PC-9 (cell line): Measurements from ENCODE around the gene PROB1. TPM values are rescaled to one million over a fixed set of nuclear protein-coding genes. Genes with fewer than 3 reads are reported as not detected.

Experiments
- BruUV-seq: library from RNA; stranded (reverse); fragments of 400-500 nt; replicated peaks from 2 replicates; lab custom pipeline; 2021; lab: Mats Ljungman, UMichigan
- CTCF ChIA-PET: fragments of 300-600 bp; sonication (Branson Sonifier 250); formaldehyde crosslinking; loops from one replicate; lab custom pipeline; 2022; ENCODE audit warnings: antibody characterized with exemption; lab: Charles Lee
- POLR2A ChIA-PET: fragments of 300-600 bp; sonication (Branson Sonifier 250); formaldehyde crosslinking; loops from one replicate; lab custom pipeline; 2022; ENCODE audit warnings: antibody characterized with exemption; ENCODE audit not compliant: unreplicated experiment; lab: Charles Lee
- DNase-seq, 2 experiments: peaks; one replicate each; pipeline versions ENCODE4 v3.0.0 to v3.0.0-alpha.2; 2015 to 2022; ENCODE audit warnings: mixed read lengths in 1 of 2
- H2AFZ ChIP-seq: fragments of 200-600 bp; sonication (generic); 2 replicates; pipeline ENCODE4 v1.8.1; 2017; ENCODE audit warnings: antibody characterized with exemption
- H3F3A ChIP-seq: fragments of 200-600 bp; sonication (generic); 2 replicates; pipeline ENCODE4 v1.8.1; 2017; ENCODE audit warnings: antibody characterized with exemption, mild to moderate bottlenecking, low read depth; ENCODE audit not compliant: insufficient read depth
- H3K27ac ChIP-seq: fragments of 200-600 bp; sonication (generic); 2 replicates; pipeline ENCODE4 v1.6.1; 2016; ENCODE audit warnings: mixed run types
- H3K27me3 ChIP-seq: fragments of 200-600 bp; sonication (generic); 2 replicates; pipeline ENCODE4 v1.6.1; 2016; ENCODE audit warnings: low read depth, mixed run types; ENCODE audit not compliant: insufficient read depth
- H3K36me3 ChIP-seq: fragments of 200-600 bp; sonication (generic); 2 replicates; pipeline ENCODE4 v1.6.1; 2016; ENCODE audit warnings: low read depth, mixed run types
- H3K4me1 ChIP-seq: fragments of 200-600 bp; sonication (generic); replicated peaks from 2 replicates; pipeline ENCODE4 v1.6.1; 2016; ENCODE audit warnings: mixed run types; ENCODE audit not compliant: insufficient read depth
- H3K4me2 ChIP-seq: fragments of 200-600 bp; sonication (generic); 2 replicates; pipeline ENCODE4 v1.6.1; 2017; ENCODE audit warnings: mixed run types
- H3K4me3 ChIP-seq: fragments of 200-600 bp; sonication (generic); 2 replicates; pipeline ENCODE4 v1.6.1; 2016; ENCODE audit warnings: mixed run types
- H3K79me2 ChIP-seq: fragments of 200-600 bp; sonication (generic); 2 replicates; pipeline ENCODE4 v1.6.1; 2017; ENCODE audit warnings: low read depth, mixed run types
- H3K9me2 ChIP-seq: fragments of 200-600 bp; sonication (generic); 2 replicates; pipeline ENCODE4 v1.8.1; 2017; ENCODE audit warnings: mild to moderate bottlenecking; ENCODE audit not compliant: insufficient read depth
- H3K9me3 ChIP-seq: fragments of 200-600 bp; sonication (generic); 2 replicates; pipeline ENCODE4 v1.8.1; 2016; ENCODE audit warnings: low read depth; ENCODE audit not compliant: insufficient read depth
- H4K20me1 ChIP-seq: fragments of 200-600 bp; sonication (generic); 2 replicates; pipeline ENCODE4 v1.8.1; 2017; ENCODE audit not compliant: insufficient read depth
- EZH2 ChIP-seq: fragments of 200-600 bp; sonication (generic); IDR thresholded peaks from 2 replicates; pipeline ENCODE4 v1.8.0; 2017; ENCODE audit warnings: antibody characterized with exemption, low read depth
- intact Hi-C: fragments of 100-400 bp; cut with micrococcal nuclease; formaldehyde crosslinking; loops from one replicate; pipeline ENCODE4 v1.10.0; 2022; ENCODE audit not compliant: unreplicated experiment
- total RNA-seq: library from RNA; stranded (reverse); gene quantifications from 2 replicates; pipeline ENCODE4 v1.2.3, GENCODE V29; 2021
- TF ChIP-seq, protein P1 (sequence below): fragments of 200-600 bp; sonication (generic); conservative IDR thresholded peaks from 2 replicates; pipeline ENCODE4 v1.6.1; 2017; ENCODE audit warnings: mixed run types, antibody characterized with exemption, mild to moderate bottlenecking, moderate library complexity

The PROB1 gene
- total RNA-seq, 1 experiment from 2014 or later: 2.9 TPM

GRCh38 chr5:139401546-139401945 is 6.6 kb upstream of the PROB1 start:
- POLR2A ChIA-PET: no interaction called here
- Histone ChIP-seq H3K9me2 (no peaks in the 10 kb centered on the region), H3K27ac (no peak overlapping the region), H3K79me2 (no peaks in the 10 kb centered on the region), H4K20me1 (no peaks in the 10 kb centered on the region), H3F3A (peaks cover 8% of the 10 kb centered on the region; the same call in 1 of the 2 replicates), H3K4me1 (peaks cover 15% of the 10 kb centered on the region), H3K27me3 (no peaks in the 10 kb centered on the region), H3K4me3 (no peak overlapping the region), H3K4me2 (no peak overlapping the region), H3K9me3 (no peaks in the 10 kb centered on the region), H2AFZ (no peak overlapping the region), H3K36me3 (no peaks in the 10 kb centered on the region)
- intact Hi-C loops: no loop called here
- no peak for TF ChIP-seq EZH2
- no TSS peak for BruUV-seq
- DNase-seq: no peak
- CTCF ChIA-PET: interaction anchor here (0.6 kb wide), 1 partner anchor 113 kb away, joined by 4 read pairs; no protein-coding TSS in a partner anchor

- peaks cover 14% of the 10 kb centered on the region; the same call in 1 of the 2 replicates for H3F3A ChIP-seq
- H3K9me3 ChIP-seq: no peaks in the 10 kb centered on the region
- CTCF ChIA-PET: no interaction called here
- POLR2A ChIA-PET: no interaction called here
- H3K9me2 ChIP-seq: no peaks in the 10 kb centered on the region
- H3K27ac ChIP-seq: no peak overlapping the region
- H3K4me1 ChIP-seq: peaks cover 26% of the 10 kb centered on the region
- H3K4me3 ChIP-seq: no peak overlapping the region
- H3K79me2 ChIP-seq: no peaks in the 10 kb centered on the region
- H3K27me3 ChIP-seq: no peaks in the 10 kb centered on the region
- no peaks in the 10 kb centered on the region for H3K36me3 ChIP-seq
- intact Hi-C loops: no loop called here
- TF ChIP-seq, protein P1, sequence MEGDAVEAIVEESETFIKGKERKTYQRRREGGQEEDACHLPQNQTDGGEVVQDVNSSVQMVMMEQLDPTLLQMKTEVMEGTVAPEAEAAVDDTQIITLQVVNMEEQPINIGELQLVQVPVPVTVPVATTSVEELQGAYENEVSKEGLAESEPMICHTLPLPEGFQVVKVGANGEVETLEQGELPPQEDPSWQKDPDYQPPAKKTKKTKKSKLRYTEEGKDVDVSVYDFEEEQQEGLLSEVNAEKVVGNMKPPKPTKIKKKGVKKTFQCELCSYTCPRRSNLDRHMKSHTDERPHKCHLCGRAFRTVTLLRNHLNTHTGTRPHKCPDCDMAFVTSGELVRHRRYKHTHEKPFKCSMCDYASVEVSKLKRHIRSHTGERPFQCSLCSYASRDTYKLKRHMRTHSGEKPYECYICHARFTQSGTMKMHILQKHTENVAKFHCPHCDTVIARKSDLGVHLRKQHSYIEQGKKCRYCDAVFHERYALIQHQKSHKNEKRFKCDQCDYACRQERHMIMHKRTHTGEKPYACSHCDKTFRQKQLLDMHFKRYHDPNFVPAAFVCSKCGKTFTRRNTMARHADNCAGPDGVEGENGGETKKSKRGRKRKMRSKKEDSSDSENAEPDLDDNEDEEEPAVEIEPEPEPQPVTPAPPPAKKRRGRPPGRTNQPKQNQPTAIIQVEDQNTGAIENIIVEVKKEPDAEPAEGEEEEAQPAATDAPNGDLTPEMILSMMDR: no peak
- TF ChIP-seq EZH2: no peak
- no TSS peak for BruUV-seq
- no peaks in the 10 kb centered on the region for H4K20me1 ChIP-seq
- no peak for DNase-seq
- H3K4me2 ChIP-seq: no peak overlapping the region
- no peak overlapping the region for H2AFZ ChIP-seq
Observed at GRCh38 chr5:139399501-139400121, 4.7 kb upstream of the PROB1 start.

DNA sequence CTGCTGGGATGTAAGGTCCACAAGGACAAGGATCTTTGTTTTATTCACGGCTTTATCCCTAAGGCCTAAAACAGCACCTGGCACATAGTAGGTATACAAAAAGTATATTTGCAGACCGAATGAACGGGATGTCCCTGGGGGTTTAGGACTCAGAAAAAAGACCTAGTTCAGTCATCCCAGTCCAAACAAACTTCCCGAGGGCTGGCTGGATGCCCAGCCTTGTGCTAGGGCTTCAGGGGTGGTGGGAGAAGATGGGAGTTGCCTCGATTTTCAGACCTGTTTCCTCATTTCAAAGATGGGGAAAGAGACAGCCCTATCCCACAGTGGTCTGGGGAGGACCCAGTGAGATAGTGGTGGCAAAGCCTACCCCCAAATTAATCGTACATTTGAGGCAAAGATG is 3.0 kb upstream of the PROB1 start:
- ChIA-PET POLR2A (no interaction called here), CTCF (no interaction called here)
- peaks cover 16% of the 10 kb centered on the region for H3K4me1 ChIP-seq
- no peaks in the 10 kb centered on the region for H3K36me3 ChIP-seq
- H3F3A ChIP-seq: peaks cover 9% of the 10 kb centered on the region; the same call in 1 of the 2 replicates
- no peaks in the 10 kb centered on the region for H3K27me3 ChIP-seq
- no peaks in the 10 kb centered on the region for H4K20me1 ChIP-seq
- TF ChIP-seq, protein P1: no peak
- TF ChIP-seq EZH2: no peak
- H3K9me2 ChIP-seq: no peaks in the 10 kb centered on the region
- no peak for DNase-seq
- no peak overlapping the region for H3K4me3 ChIP-seq
- no peaks in the 10 kb centered on the region for H3K9me3 ChIP-seq
- no peaks in the 10 kb centered on the region for H3K79me2 ChIP-seq
- no TSS peak for BruUV-seq
- no peak overlapping the region for H2AFZ ChIP-seq
- intact Hi-C loops: no loop called here
- no peak overlapping the region for H3K4me2 ChIP-seq
- no peak overlapping the region for H3K27ac ChIP-seq
